Measurements from ENCODE around the gene FUT6.

Gene FUT6

DNA sequence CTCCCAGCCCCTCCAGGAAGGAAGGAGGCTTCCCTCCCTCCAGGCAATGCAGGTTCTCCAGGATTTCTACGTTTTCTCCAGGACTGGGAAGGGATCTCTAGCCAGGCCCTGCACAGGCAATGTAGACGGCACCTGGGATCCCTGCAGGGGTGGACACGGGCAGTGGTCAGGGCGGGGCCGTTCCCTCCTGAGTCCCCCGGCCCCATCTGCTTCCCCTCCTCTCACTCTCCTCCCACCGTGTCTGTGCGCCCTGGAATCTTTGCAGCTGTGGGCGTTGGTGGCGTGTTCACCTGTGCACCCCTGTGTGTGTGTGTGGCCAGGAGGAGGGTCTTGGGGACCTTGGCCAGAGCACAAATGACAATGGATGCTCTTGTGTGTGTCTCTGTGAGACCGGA lies 24.7 kb downstream of the FUT6 start:
- no peak overlapping the region for H3K4me3 ChIP-seq
- H3K27ac ChIP-seq, result no peak overlapping the region
- no peak for DNase-seq (ENCODE audit: low spot score)
- TF ChIP-seq, protein P1, sequence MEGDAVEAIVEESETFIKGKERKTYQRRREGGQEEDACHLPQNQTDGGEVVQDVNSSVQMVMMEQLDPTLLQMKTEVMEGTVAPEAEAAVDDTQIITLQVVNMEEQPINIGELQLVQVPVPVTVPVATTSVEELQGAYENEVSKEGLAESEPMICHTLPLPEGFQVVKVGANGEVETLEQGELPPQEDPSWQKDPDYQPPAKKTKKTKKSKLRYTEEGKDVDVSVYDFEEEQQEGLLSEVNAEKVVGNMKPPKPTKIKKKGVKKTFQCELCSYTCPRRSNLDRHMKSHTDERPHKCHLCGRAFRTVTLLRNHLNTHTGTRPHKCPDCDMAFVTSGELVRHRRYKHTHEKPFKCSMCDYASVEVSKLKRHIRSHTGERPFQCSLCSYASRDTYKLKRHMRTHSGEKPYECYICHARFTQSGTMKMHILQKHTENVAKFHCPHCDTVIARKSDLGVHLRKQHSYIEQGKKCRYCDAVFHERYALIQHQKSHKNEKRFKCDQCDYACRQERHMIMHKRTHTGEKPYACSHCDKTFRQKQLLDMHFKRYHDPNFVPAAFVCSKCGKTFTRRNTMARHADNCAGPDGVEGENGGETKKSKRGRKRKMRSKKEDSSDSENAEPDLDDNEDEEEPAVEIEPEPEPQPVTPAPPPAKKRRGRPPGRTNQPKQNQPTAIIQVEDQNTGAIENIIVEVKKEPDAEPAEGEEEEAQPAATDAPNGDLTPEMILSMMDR (IDR thresholded peaks at IDR 0.05), result no peak

- no peak for DNase-seq (ENCODE audit: low spot score)
- Histone ChIP-seq H3K4me3 (no peak overlapping the region), H3K27ac (no peak overlapping the region)
- TF ChIP-seq, protein P1 (IDR thresholded peaks at IDR 0.05), result no peak
Measured at GRCh38 chr19:5814123-5814851, 25.2 kb downstream of the FUT6 start.

DNA sequence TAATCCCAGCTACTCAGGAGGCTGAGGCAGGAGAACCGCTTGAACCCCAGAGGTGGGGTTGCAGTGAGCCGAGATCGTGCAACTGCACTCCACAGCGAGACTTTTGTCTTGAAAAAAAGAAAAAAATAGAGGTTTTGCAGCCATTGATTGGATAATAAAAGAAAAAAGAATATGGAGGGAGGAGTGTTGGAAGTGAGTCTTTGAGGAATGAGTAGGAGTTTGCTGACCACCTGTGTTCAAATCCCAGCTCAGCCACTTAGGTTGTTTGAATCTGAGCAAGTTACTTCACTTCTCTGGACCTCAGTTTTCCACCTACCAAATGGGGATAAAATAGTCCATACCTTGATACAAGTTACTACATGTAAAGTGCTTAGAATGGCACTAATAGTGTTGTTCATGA lies 28.4 kb downstream of the FUT6 start:
- no peak overlapping the region for H3K4me3 ChIP-seq
- no peak overlapping the region for H3K27ac ChIP-seq
- TF ChIP-seq, protein P1 (IDR thresholded peaks at IDR 0.05), result no peak
- no peak for DNase-seq (ENCODE audit: low spot score)

DNA sequence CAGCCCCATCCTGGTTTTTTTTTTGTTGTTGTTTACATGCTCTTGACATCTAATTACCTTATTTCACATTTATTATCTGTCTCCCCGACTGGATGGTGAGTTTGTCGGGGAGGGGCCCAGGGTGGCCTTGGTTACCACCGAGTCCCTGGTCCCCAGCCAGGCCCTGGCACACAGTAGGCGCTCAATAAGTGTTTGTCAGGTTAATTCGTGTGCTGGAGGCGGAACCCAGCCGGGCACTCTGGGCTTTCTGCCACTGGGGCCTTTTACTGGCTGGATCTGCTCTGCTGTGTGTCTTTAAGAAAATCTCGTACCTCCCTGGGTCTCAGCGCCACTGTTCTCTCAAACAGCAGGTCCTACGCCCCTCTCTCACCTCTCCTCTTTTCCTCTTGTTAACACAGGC lies 30.0 kb downstream of the FUT6 start:
- no peak for DNase-seq (ENCODE audit: low spot score)
- TF ChIP-seq, protein P1 (IDR thresholded peaks at IDR 0.05), result no peak
- Histone ChIP-seq H3K27ac (no peak overlapping the region), H3K4me3 (no peak overlapping the region)

- TF ChIP-seq, protein P1 (IDR thresholded peaks at IDR 0.05), result no peak
- no peak for DNase-seq (ENCODE audit: low spot score)
- H3K4me3 ChIP-seq, result no peak overlapping the region
- no peak overlapping the region for H3K27ac ChIP-seq
Measured at GRCh38 chr19:5809053-5809452, 30.4 kb downstream of the FUT6 start.

GRCh38 chr19:5808120-5808816 lies 31.2 kb downstream of the FUT6 start:
- TF ChIP-seq, protein P1 (IDR thresholded peaks at IDR 0.05), result no peak
- Histone ChIP-seq H3K27ac (no peak overlapping the region), H3K4me3 (no peak overlapping the region)
- no peak for DNase-seq (ENCODE audit: low spot score)

DNA sequence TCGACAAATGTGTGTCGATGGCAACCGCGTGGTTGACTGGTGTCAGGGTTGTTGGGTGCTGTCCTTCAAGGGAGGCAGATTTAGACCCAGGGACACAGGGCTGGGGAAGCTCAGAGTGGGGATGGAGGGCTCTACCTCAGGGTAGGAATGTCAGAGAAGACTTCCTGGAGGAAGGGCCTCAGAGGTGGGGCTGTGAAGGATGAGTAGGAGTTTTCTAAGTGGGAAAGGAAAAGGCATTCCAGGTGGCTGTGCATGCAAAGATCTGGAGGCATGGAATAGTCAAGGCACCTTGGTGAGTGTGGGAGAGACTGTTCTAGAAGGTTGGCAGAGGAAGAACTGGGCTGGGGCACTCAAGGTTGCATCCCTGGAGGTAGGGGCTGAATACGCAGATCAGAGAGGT lies 32.6 kb downstream of the FUT6 start:
- H3K27ac ChIP-seq, result no peak overlapping the region
- TF ChIP-seq, protein P1 (IDR thresholded peaks at IDR 0.05), result no peak
- no peak for DNase-seq (ENCODE audit: low spot score)

More for the DNA sequence above, 32.6 kb downstream of the FUT6 start:
- no peak overlapping the region for H3K4me3 ChIP-seq

Data from coronary artery (tissue), 2 donors.